ENCODE results near the gene CD300C.
"Not testable (repeated sequence)": the region's sequence is repeated elsewhere in the genome, so short reads cannot be mapped to it uniquely, and the experiment has no call there.

The CD300C gene

DNA sequence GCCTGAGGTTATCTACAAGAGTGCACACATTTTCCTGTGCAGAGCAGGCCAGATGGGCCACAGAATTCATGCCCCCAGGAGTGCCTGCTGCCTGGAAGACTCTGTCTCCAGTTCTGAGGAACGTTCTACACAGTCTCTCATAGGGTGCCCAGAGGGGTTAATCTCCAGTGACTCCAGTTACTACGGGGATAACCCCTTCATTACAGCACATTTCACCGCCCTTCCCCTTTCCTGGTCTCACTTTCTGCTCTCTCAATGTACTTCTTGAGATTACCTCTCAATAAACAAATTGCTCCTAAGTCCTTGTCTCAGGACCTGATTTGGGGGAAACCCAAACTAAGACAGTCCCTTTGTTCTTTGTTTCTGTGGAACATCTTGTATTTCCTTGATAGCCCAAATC lies 15.7 kb upstream of the CD300C start:
- DNase-seq, result no peak

- DNase-seq, result no peak
These were observed 13.1 kb upstream of the CD300C start for GRCh38 chr17:74558882-74559519.

DNA sequence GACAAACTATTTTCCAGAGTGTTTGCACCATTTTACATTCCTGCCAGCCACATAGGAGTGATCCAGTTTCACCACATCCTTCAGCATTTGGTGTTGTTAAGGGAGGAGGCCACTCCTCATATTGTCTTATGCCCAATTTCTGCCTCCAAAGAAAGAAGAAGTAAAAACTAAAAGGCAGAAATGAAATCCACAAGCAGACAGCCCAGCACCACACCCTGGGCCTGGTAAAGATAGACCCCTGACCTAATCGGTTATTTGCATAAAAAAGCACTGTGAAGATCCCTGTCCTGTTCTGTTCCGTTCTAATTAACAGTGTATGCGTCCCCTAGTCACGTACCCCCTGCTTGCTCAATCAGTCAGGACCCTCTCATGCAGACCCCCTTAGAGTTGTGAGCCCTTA lies 12.5 kb upstream of the CD300C start:
- DNase-seq, result not testable (repeated sequence)

DNA sequence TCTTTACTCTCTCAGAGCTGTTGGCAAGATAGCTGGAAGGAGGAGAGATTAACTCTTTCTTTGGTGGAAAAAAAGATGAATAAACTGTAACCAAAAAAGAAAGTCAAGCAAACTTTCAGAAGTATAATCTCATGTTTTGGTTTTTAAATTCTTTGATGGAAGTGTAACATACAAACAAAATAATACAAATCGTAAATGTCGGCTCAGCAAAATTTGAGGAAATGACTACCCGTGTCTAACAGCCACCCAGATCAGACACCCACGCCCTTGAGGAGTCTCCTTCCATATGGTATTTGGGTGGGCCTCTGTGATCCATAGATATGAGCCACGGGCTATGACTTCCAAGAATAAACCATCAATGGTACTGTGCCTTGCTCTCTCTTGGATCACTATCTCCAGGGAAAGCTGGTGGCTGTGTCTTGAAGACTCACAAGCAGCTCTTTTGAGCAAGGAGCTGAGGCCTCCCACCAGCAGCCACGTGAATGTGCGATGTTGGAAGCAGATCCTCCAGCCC lies 9.6 kb upstream of the CD300C start:
- no peak for DNase-seq

DNA sequence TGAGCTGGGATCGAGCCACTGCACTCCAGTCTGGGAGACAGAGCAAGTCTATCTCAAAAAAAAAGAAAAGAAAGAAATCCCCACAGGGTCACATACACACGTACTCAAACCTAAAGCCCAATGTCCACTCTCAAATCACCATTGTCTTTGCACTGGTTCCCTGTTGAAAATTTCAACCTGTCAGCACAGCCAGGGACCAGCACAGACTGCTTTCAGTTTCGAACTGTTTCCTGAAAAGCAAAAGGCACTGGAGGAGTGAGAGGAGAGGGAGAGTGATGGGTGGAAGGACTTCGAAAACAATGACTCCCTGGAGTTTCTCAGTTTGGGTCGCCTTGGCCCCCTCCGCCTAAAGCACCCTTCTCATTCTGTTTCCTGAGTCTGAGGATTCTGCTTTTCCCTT lies 9.0 kb upstream of the CD300C start:
- DNase-seq, result no peak

GRCh38 chr17:74552037-74552436 lies 6.1 kb upstream of the CD300C start:
- DNase-seq, result no peak

- DNase-seq, result no peak
These were observed 4.7 kb upstream of the CD300C start for GRCh38 chr17:74550602-74551001.

GRCh38 chr17:74549343-74549742 lies 3.4 kb upstream of the CD300C start:
- no peak for DNase-seq

DNA sequence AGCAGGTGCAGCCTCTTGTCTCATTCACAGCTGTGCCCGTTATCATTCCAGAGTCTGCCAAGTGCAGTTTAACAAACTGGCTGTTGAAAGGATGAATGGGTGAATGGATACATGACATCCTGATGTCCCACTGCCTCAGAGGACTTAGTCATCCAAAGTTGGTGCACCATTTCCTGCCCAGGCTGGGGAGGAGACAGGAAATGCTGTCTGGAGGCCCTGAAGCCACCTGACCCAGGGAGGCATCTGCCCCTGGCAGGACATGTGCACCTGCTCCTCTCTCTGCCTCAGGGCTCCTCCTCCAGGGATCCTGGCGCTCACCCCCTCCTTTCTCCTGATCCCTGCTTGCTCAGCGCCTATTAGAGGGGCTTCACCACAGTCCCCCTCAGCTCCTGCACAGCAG lies 1.8 kb upstream of the CD300C start:
- no peak for DNase-seq

GRCh38 chr17:74547264-74547663 lies 1.3 kb upstream of the CD300C start:
- DNase-seq, result no peak

DNA sequence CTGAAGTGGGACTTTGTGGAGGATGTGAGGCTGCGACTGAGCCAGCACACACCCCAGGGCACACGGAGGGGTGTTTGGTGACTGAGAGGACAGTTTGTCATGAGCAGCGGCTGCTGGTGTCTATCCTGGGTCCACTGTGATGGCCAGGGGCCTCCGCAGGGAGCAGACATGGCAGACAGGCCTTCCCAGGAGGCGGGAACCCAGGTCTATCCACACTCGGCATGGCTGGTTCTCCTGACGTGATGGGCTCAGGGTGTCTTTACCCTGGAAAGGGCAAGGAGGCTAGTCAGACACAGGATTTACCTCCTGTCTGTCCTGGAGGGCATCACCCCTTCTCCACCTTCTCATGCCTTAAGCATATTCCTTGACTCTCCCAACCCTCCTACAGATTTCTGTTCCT lies 671 bp upstream of the CD300C start:
- DNase-seq, result no peak

GRCh38 chr17:74544991-74545842 lies 698 bp downstream of the CD300C start:
- no peak for DNase-seq

GRCh38 chr17:74543891-74544760 lies 1.8 kb downstream of the CD300C start:
- DNase-seq, result no peak

GRCh38 chr17:74543406-74543805 lies 2.5 kb downstream of the CD300C start:
- no peak for DNase-seq

DNA sequence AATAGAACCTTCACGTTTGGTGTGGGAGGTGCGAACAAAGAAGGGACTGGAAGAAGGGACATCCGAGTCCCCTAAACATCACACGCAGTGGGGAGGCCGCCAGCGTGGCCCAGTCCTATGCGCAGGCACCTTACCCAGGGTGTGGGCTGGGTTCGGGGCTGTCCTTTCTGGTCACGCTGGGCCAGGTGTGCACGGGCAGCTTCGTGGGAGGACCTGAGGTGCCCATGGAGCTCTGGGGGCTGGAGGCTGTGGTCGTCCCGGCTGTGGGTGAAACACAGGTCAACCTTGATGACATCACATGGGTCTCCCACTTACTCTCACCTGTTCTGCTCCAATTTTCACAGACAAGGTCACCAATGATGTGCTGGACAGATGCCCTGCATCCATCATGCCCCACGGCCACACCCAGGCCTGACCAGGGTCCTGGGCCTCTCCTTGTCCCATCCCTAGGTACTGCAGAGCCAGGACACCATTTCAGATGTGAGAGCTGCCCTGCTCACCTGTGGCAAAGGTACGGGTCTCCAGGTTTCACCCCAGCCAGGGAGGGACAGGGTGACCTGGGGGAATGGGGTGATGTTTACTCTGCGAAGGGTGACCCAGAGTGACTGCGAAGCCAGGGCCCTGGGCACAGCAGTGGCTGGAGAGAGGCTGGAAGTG lies 3.1 kb downstream of the CD300C start:
- DNase-seq, result no peak

GRCh38 chr17:74542166-74542565 lies 3.7 kb downstream of the CD300C start:
- no peak for DNase-seq

DNA sequence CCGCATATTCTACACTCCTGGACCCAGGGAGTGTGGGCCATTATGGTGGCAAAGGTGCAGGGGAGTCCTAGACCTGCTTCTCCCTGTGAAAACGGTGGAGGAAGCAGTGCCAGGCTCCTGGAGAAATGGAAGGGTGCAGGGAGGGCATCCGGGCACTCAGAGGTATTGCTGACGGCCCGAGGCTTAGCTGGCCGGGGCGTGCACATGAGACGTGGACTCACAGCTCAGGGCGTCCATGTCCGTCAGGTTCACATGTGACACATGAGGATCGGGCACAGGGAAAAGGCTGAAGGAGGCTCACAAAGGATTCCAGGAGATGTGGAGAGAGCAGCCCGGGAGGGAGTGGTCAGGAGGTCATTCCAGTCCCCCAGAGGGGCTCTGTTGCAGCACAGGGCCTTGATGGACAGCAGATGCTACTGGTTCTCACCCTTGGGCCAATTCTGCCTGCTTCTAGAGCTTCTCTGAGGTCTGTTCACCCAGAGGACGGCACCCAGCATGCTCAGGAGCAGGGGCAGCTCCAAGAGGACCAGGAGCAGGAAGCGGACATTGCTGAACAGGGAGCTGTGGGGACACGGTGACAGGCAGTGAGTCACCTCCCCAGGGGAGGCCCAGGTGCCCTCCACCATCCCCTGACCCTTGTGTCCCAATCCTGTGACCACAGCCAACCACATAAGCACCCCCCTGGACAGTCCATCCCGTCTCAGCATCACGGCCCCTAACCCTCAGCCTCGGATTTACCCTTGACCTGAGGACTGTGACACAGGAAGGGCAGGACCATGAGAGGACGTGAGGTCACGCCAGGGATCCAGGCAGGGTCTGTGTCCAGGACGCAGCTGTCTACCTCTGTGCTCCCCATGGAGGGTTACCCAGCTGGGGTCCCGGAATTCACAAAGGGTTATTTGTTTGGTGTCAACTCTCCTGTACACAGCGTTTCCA lies 4.5 kb downstream of the CD300C start:
- DNase-seq, result no peak

DNA sequence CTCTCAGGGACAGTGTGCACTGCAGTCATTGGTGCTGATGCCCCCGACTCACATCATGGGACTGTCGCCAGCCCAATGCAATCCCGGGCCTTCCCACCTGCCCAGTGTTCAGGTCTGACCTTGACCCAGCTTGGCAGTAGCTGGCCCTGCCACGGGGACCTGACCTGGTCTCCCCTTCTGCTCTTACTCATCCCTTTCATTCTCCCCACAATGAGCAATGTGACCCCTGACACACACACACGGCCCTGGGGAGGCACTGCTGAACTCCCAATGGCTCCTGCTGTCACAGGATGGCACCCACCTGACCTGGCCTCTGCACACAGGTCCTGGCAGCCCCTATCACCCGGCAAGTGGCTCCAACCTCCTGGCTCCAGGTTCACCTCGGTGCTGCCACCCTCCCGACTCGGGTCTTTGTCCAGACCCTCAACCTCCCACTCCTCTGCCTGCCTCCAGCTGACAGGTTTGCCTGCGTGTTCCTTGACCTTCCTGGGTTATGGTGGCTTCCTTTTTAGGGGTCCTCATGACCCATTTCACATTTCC lies 6.6 kb downstream of the CD300C start:
- no peak for DNase-seq

- no peak for DNase-seq
These were observed 9.0 kb downstream of the CD300C start for GRCh38 chr17:74536890-74537289.

DNA sequence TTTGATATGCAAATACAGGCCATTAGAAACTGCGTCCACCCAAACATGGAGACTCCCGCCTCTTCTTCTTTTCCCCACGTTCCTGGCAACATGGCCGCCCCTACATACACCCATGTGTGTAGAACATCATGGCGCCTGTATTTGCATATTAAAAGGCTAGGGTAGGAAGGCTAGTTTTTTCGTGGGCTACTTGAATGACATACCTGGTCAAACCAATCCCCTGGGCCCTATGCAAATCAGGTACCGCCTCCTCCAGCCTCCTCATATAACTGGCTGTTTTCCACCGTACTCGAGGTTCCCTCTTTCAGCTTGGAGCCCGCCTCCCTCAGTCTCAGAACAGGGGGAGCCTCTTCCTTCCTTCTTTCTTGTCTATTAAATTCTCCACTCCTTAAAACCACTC lies 13.8 kb downstream of the CD300C start:
- DNase-seq, result peak; percentile 40

- no peak for DNase-seq
These were observed 14.6 kb downstream of the CD300C start, which contains the start of gene CD300LB for GRCh38 chr17:74531231-74531761. CD300LB (minus strand) TSS chr17:74531475; CDS start chr17:74531350, 125 bp downstream.

Measured in CD4-positive, alpha-beta T cell treated with Interleukin-12 subunit alpha and Interleukin-12 subunit beta, for 1 hour (primary cell).